Smooth muscle cell (in vitro differentiated cells): ENCODE results near the gene SLC15A3. TPM values are rescaled to one million over a fixed set of nuclear protein-coding genes. Genes with fewer than 3 reads are reported as not detected.

Source experiments
- DNase-seq: peaks from one replicate; lab custom pipeline; 2025; ENCODE audit not compliant: unreplicated experiment; lab: John Stamatoyannopoulos, UW
- H2AFZ ChIP-seq: fragments of 200-600 bp; sonication (generic); 2 replicates; pipeline ENCODE4 v1.6.0; 2016; ENCODE audit warnings: antibody characterized with exemption, low read depth, mild to moderate bottlenecking
- H3F3A ChIP-seq: fragments of 200-600 bp; sonication (generic); 2 replicates; pipeline ENCODE4 v1.6.0; 2017; ENCODE audit warnings: antibody characterized with exemption, low read depth
- H3K27ac ChIP-seq: fragments of 200-600 bp; sonication (generic); 2 replicates; pipeline ENCODE4 v1.5.1; 2016; ENCODE audit warnings: low read depth, mild to moderate bottlenecking
- H3K27me3 ChIP-seq: fragments of 200-600 bp; sonication (generic); 2 replicates; pipeline ENCODE4 v1.6.1; 2016; ENCODE audit warnings: low read depth, mild to moderate bottlenecking
- H3K36me3 ChIP-seq: fragments of 200-600 bp; sonication (generic); 2 replicates; pipeline ENCODE4 v1.5.1; 2016; ENCODE audit warnings: low read depth
- H3K4me1 ChIP-seq: fragments of 200-600 bp; sonication (generic); 2 replicates; pipeline ENCODE4 v1.5.1; 2016; ENCODE audit warnings: low read depth
- H3K4me2 ChIP-seq: fragments of 200-600 bp; sonication (generic); 2 replicates; pipeline ENCODE4 v1.6.0; 2016; ENCODE audit warnings: mild to moderate bottlenecking
- H3K4me3 ChIP-seq: fragments of 200-600 bp; sonication (generic); 2 replicates; pipeline ENCODE4 v1.5.1; 2016; ENCODE audit warnings: mild to moderate bottlenecking
- H3K79me2 ChIP-seq: fragments of 200-600 bp; sonication (generic); 2 replicates; pipeline ENCODE4 v1.6.0; 2016; ENCODE audit warnings: low read depth, mild to moderate bottlenecking
- H3K9ac ChIP-seq: fragments of 200-600 bp; sonication (generic); 2 replicates; pipeline ENCODE4 v1.6.0; 2016; ENCODE audit warnings: low read depth
- H3K9me3 ChIP-seq: fragments of 200-600 bp; sonication (generic); replicated peaks from 2 replicates; pipeline ENCODE4 v1.5.1; 2016; ENCODE audit warnings: low read depth
- H4K20me1 ChIP-seq: fragments of 200-600 bp; sonication (generic); 2 replicates; pipeline ENCODE4 v1.6.0; 2016; ENCODE audit warnings: low read depth
- WGBS: methylation state at CpG from one replicate; pipeline ENCODE4 v1.1.7; 2016; ENCODE audit warnings: low lambda C conversion rate; 5-methylcytosine and 5-hydroxymethylcytosine counted together
- polyA plus RNA-seq: library from polyadenylated mRNA; unstranded; fragments of >200 nt; fragmentation: Nextera tagmentation; extraction: Ambion mirVana; gene quantifications from 2 replicates; pipeline ENCODE4 v1.2.1, GENCODE V29; 2016
- total RNA-seq: library from RNA; depleted of rRNA; stranded (reverse); fragments of >200 nt; gene quantifications from 2 replicates; pipeline ENCODE4 v1.2.3, GENCODE V29; 2014
- TF ChIP-seq, protein P1 (sequence below): fragments of 200-600 bp; sonication (generic); IDR thresholded peaks from 2 replicates; pipeline ENCODE4 v1.5.1; 2017; ENCODE audit warnings: borderline replicate concordance, mild to moderate bottlenecking, antibody characterized with exemption; ENCODE audit not compliant: insufficient read depth, poor library complexity, severe bottlenecking

Gene SLC15A3
- total and polyA plus RNA-seq, 2 experiments from 2014 or later: 0.27 to 0.33 TPM

DNA sequence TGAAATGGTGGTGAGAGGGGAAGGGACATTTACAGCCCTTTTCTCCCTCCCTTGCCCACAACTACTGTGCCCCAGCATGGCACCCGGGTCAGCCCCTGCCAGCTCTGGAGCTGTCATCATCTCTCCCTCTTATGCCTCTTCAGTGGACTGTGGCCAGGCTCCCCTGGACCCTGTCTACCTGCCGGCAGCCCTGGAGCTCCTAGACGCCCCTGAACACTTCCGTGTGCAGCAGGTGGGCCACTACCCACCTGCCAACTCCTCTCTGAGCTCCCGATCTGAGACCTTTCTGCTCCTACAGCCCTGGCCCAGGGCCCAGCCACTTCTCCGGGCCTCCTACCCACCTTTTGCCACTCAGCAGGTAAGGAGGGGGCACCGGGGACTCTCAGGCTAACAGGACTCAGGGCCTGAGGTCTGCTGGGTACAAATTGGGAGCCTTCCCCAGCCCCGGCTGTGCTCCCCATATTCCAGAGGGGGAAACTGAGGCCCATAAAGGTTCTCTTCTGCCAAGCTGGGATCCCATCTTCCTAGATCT is 24.8 kb downstream of the SLC15A3 start:
- Histone ChIP-seq H3K9ac (no peak overlapping the region), H3K4me2 (no peak overlapping the region), H3K27ac (no peak overlapping the region), H3K4me1 (peaks cover 13% of the 10 kb centered on the region), H4K20me1 (peaks cover 3% of the 10 kb centered on the region), H3K36me3 (peaks cover 3% of the 10 kb centered on the region), H3K27me3 (no peaks in the 10 kb centered on the region), H3F3A (no peaks in the 10 kb centered on the region), H3K79me2 (no peaks in the 10 kb centered on the region), H3K9me3 (no peaks in the 10 kb centered on the region), H2AFZ (no peak overlapping the region), H3K4me3 (no peak overlapping the region)
- WGBS: 96% methylated on average over 8 of the region's 8 CpGs
- DNase-seq: no peak
- TF ChIP-seq, protein P1, sequence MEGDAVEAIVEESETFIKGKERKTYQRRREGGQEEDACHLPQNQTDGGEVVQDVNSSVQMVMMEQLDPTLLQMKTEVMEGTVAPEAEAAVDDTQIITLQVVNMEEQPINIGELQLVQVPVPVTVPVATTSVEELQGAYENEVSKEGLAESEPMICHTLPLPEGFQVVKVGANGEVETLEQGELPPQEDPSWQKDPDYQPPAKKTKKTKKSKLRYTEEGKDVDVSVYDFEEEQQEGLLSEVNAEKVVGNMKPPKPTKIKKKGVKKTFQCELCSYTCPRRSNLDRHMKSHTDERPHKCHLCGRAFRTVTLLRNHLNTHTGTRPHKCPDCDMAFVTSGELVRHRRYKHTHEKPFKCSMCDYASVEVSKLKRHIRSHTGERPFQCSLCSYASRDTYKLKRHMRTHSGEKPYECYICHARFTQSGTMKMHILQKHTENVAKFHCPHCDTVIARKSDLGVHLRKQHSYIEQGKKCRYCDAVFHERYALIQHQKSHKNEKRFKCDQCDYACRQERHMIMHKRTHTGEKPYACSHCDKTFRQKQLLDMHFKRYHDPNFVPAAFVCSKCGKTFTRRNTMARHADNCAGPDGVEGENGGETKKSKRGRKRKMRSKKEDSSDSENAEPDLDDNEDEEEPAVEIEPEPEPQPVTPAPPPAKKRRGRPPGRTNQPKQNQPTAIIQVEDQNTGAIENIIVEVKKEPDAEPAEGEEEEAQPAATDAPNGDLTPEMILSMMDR: no peak

DNA sequence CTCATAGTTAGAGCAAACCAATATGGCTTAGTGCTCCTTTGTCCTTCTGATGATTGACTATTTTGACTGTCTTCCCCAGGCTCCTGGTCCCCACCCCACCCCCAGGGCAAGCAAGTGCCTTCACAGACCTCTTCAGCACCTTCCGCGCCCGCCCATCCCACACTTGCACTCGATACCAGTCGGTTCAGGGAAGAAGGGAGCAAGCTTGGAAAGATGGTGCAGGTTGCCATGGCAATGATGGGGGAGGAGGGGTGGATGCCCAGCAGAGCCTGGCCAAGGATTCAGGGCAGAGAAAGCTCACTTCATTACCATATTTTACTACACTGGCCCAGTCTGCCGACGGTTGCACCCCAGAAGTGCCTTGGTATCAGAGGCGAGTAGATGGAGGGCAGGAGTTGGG is 25.5 kb downstream of the SLC15A3 start:
- no peak overlapping the region for H3K4me2 ChIP-seq
- no peak overlapping the region for H2AFZ ChIP-seq
- H3F3A ChIP-seq: no peaks in the 10 kb centered on the region
- H3K9me3 ChIP-seq: no peaks in the 10 kb centered on the region
- no peaks in the 10 kb centered on the region for H3K79me2 ChIP-seq
- H3K4me1 ChIP-seq: peaks cover 13% of the 10 kb centered on the region
- no peaks in the 10 kb centered on the region for H3K27me3 ChIP-seq
- DNase-seq: no peak
- H4K20me1 ChIP-seq: peaks cover 3% of the 10 kb centered on the region
- TF ChIP-seq, protein P1: no peak
- H3K4me3 ChIP-seq: no peak overlapping the region
- no peak overlapping the region for H3K9ac ChIP-seq
- peaks cover 3% of the 10 kb centered on the region for H3K36me3 ChIP-seq
- 94% methylated on average over 8 of the region's 8 CpGs for WGBS
- H3K27ac ChIP-seq: no peak overlapping the region

DNA sequence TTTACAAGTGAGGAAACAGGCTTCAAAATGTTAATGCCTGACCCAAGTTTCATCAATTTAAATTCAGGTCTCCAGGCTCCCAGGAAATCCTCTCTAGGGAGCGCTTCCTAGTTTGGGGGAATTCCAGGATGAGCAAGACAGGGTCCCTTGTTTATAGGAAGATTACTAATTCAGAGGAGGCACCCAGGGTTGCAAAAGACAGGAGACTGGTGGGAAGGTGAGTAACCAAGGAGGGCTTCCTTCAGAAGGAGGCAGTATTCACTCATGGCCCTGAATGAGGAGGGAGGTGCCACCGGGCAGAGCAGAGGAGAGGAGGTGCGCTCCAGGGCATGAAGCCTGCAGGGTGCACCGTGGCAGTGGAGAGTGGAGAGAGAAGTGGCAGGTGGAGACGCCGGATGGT is 26.1 kb downstream of the SLC15A3 start:
- Histone ChIP-seq H3K4me3 (no peak overlapping the region), H3K4me2 (peak overlapping the region; percentile 94), H3K36me3 (peaks cover 3% of the 10 kb centered on the region), H3K9me3 (no peaks in the 10 kb centered on the region), H3K4me1 (peaks cover 13% of the 10 kb centered on the region), H2AFZ (no peak overlapping the region), H4K20me1 (peaks cover 3% of the 10 kb centered on the region), H3K27me3 (no peaks in the 10 kb centered on the region), H3F3A (no peaks in the 10 kb centered on the region), H3K27ac (no peak overlapping the region), H3K79me2 (no peaks in the 10 kb centered on the region), H3K9ac (no peak overlapping the region)
- TF ChIP-seq, protein P1: no peak
- WGBS: 82% methylated on average over 6 of the region's 6 CpGs
- DNase-seq: no peak
